Mammary epithelial cell (primary cell): ENCODE results near the gene SH3RF3.

ENCODE experiments used
- CTCF ChIP-seq, 2 donors: IDR thresholded peaks in 1 of 2; conservative IDR thresholded peaks in 1 of 2; 2 replicates each; pipeline ENCODE4 v1.5.1; 2011 to 2012; ENCODE audit warnings: inconsistent platforms in 2 of 2, low read length in 2 of 2, mild to moderate bottlenecking in 2 of 2, control low read depth in 1 of 2, low read depth in 1 of 2; ENCODE audit not compliant: insufficient read depth in 1 of 2; ENCODE audit errors: extremely low read depth in 1 of 2
- EZH2 ChIP-seq: IDR thresholded peaks from 2 replicates; pipeline ENCODE4 v1.6.1; 2012; ENCODE audit warnings: low read length, inconsistent platforms, borderline replicate concordance

- TF ChIP-seq CTCF (conservative IDR thresholded peaks at IDR 0.05 in 1 of 2, IDR thresholded peaks at IDR 0.05 in 1 of 2; ENCODE audit: extremely low read depth in 1 of 2, insufficient read depth in 1 of 2, low read depth in 1 of 2, low read length in 2 of 2): no peak
- no peak for TF ChIP-seq EZH2
Observed at GRCh38 chr2:109292386-109292785, 163.4 kb downstream of the SH3RF3 start.
